ENCODE data around the gene FBXO24.

FBXO24 gene

GRCh38 chr7:100604028-100604975, 18.2 kb downstream of the FBXO24 start:
- no peaks in the 10 kb centered on the region; the same call in 1 of the 2 replicates for H3K27me3 ChIP-seq (ENCODE audit: insufficient read depth, low read length)

DNA sequence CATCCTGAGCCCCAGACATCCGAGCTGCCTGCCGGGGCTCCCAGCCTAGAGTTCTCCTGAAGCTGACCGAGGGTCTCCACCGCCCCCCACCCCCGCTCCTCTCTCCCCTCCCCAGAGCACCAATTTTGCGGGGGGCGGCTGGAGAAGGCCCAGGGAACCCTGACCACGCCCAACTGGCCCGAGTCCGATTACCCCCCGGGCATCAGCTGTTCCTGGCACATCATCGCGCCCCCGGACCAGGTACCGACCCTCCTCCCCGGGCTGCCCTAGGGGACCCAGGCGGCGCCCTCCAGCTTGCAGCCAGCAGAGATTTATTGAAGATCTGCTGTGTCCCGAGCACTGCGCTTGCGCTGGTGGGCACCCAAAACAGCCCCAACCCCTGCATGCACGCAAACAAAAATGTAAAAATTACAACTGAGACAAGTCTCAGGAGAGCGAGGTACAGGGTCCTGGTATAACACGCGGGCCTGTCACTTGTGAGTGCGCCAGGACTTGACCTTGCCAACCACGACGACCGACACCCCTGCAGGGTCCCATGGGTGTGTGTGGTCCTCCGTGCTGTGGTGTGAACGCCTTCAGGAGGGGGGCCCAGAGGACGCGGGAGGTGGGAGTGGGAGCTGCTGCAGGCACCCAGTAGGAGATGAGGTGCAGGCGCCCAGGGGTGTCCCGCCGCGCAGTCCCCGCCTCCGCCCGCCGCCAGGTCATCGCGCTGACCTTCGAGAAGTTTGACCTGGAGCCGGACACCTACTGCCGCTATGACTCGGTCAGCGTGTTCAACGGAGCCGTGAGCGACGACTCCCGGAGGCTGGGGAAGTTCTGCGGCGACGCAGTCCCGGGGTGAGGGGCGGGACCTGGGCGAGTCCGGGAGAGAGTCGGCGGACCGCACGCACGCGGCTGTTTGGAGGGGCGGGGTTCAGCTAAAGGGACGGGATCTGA, 19.1 kb downstream of the FBXO24 start:
- no peak overlapping the region for H2AFZ ChIP-seq (ENCODE audit: low read length)
- peak overlapping the region; percentile 60 for H3K4me3 ChIP-seq (ENCODE audit: low read depth, low read length, poor library complexity, severe bottlenecking)
- no peaks in the 10 kb centered on the region for H4K20me1 ChIP-seq (ENCODE audit: insufficient read depth, low read length)
- no peaks in the 10 kb centered on the region for H3K36me3 ChIP-seq (ENCODE audit: insufficient read depth, low read length)
- H3K27me3 ChIP-seq (ENCODE audit: insufficient read depth, low read length): no peaks in the 10 kb centered on the region; the same call in 1 of the 2 replicates
- peaks cover 16% of the 10 kb centered on the region for H3K4me1 ChIP-seq (ENCODE audit: insufficient read depth, low read length, severe bottlenecking)
- no peaks in the 10 kb centered on the region for H3K9me3 ChIP-seq (ENCODE audit: low read length)
- no peaks in the 10 kb centered on the region for H3K79me2 ChIP-seq (ENCODE audit: insufficient read depth, low read length)
- H3K9me2 ChIP-seq (ENCODE audit: low read depth, low read length): no peaks in the 10 kb centered on the region
- H3F3A ChIP-seq (ENCODE audit: insufficient read depth, low read length): no peaks in the 10 kb centered on the region
- TF ChIP-seq, protein P1, sequence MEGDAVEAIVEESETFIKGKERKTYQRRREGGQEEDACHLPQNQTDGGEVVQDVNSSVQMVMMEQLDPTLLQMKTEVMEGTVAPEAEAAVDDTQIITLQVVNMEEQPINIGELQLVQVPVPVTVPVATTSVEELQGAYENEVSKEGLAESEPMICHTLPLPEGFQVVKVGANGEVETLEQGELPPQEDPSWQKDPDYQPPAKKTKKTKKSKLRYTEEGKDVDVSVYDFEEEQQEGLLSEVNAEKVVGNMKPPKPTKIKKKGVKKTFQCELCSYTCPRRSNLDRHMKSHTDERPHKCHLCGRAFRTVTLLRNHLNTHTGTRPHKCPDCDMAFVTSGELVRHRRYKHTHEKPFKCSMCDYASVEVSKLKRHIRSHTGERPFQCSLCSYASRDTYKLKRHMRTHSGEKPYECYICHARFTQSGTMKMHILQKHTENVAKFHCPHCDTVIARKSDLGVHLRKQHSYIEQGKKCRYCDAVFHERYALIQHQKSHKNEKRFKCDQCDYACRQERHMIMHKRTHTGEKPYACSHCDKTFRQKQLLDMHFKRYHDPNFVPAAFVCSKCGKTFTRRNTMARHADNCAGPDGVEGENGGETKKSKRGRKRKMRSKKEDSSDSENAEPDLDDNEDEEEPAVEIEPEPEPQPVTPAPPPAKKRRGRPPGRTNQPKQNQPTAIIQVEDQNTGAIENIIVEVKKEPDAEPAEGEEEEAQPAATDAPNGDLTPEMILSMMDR (IDR thresholded peaks at IDR 0.05; ENCODE audit: low read length): no peak
- TF ChIP-seq EZH2 (IDR thresholded peaks at IDR 0.05; ENCODE audit: borderline replicate concordance, low read length): no peak
- no peak overlapping the region for H3K27ac ChIP-seq (ENCODE audit: low read depth, low read length, poor library complexity, severe bottlenecking)
- peak overlapping the region; percentile 72 for H3K4me2 ChIP-seq (ENCODE audit: low read length)
- H3K9ac ChIP-seq (ENCODE audit: low read length): peak overlapping the region; percentile 56; the same call in 1 of the 2 replicates

More at GRCh38 chr7:100604028-100604975, 18.2 kb downstream of the FBXO24 start:
- H3F3A ChIP-seq (ENCODE audit: insufficient read depth, low read length): no peaks in the 10 kb centered on the region
- TF ChIP-seq EZH2 (IDR thresholded peaks at IDR 0.05; ENCODE audit: borderline replicate concordance, low read length): no peak
- TF ChIP-seq, protein P1 (IDR thresholded peaks at IDR 0.05; ENCODE audit: low read length): peak; percentile 81
- peak overlapping the region; percentile 56 for H3K9ac ChIP-seq (ENCODE audit: low read length)
- peak overlapping the region; percentile 60 for H3K4me3 ChIP-seq (ENCODE audit: low read depth, low read length, poor library complexity, severe bottlenecking)
- no peak overlapping the region for H3K27ac ChIP-seq (ENCODE audit: low read depth, low read length, poor library complexity, severe bottlenecking)
- H3K9me3 ChIP-seq (ENCODE audit: low read length): no peaks in the 10 kb centered on the region
- H3K36me3 ChIP-seq (ENCODE audit: insufficient read depth, low read length): no peaks in the 10 kb centered on the region
- peak overlapping the region; percentile 72 for H3K4me2 ChIP-seq (ENCODE audit: low read length)
- peaks cover 16% of the 10 kb centered on the region for H3K4me1 ChIP-seq (ENCODE audit: insufficient read depth, low read length, severe bottlenecking)
- no peaks in the 10 kb centered on the region for H4K20me1 ChIP-seq (ENCODE audit: insufficient read depth, low read length)
- H3K9me2 ChIP-seq (ENCODE audit: low read depth, low read length): no peaks in the 10 kb centered on the region
- peak overlapping the region; percentile 65; the same call in 1 of the 2 replicates for H2AFZ ChIP-seq (ENCODE audit: low read length)
- H3K79me2 ChIP-seq (ENCODE audit: insufficient read depth, low read length): no peaks in the 10 kb centered on the region

- Histone ChIP-seq H3K4me2 (ENCODE audit: low read length) (no peak overlapping the region), H2AFZ (ENCODE audit: low read length) (no peak overlapping the region)
Measured at GRCh38 chr7:100606313-100606712, 20.2 kb downstream of the FBXO24 start.

More at GRCh38 chr7:100606313-100606712, 20.2 kb downstream of the FBXO24 start:
- H4K20me1 ChIP-seq (ENCODE audit: insufficient read depth, low read length): no peaks in the 10 kb centered on the region
- H3K4me1 ChIP-seq (ENCODE audit: insufficient read depth, low read length, severe bottlenecking): peaks cover 16% of the 10 kb centered on the region
- H3K9me3 ChIP-seq (ENCODE audit: low read length): no peaks in the 10 kb centered on the region
- TF ChIP-seq, protein P1 (IDR thresholded peaks at IDR 0.05; ENCODE audit: low read length): no peak
- TF ChIP-seq EZH2 (IDR thresholded peaks at IDR 0.05; ENCODE audit: borderline replicate concordance, low read length): no peak
- no peaks in the 10 kb centered on the region; the same call in 1 of the 2 replicates for H3K27me3 ChIP-seq (ENCODE audit: insufficient read depth, low read length)
- no peak overlapping the region for H3K4me3 ChIP-seq (ENCODE audit: low read depth, low read length, poor library complexity, severe bottlenecking)
- no peaks in the 10 kb centered on the region for H3K79me2 ChIP-seq (ENCODE audit: insufficient read depth, low read length)
- H3K36me3 ChIP-seq (ENCODE audit: insufficient read depth, low read length): no peaks in the 10 kb centered on the region
- H3F3A ChIP-seq (ENCODE audit: insufficient read depth, low read length): no peaks in the 10 kb centered on the region
- H3K9ac ChIP-seq (ENCODE audit: low read length): no peak overlapping the region
- H3K27ac ChIP-seq (ENCODE audit: low read depth, low read length, poor library complexity, severe bottlenecking): no peak overlapping the region
- H3K9me2 ChIP-seq (ENCODE audit: low read depth, low read length): no peaks in the 10 kb centered on the region

All from OCI-LY1 (cell line).